ENCODE measurements around the gene DNLZ.

The DNLZ gene

GRCh38 chr9:136374183-136374575 lies 10.6 kb upstream of the DNLZ start:
- no peak for DNase-seq

GRCh38 chr9:136373300-136374182 lies 10.0 kb upstream of the DNLZ start, which contains the start of gene CARD9:
CARD9 (minus strand) TSS chr9:136373669; CDS start chr9:136372078, 1,591 bp downstream.
- no peak for DNase-seq

GRCh38 chr9:136372561-136373299 lies 9.2 kb upstream of the DNLZ start:
- DNase-seq, result no peak

- DNase-seq, result no peak
Observed at GRCh38 chr9:136372006-136372405, 8.5 kb upstream of the DNLZ start.

GRCh38 chr9:136371533-136371880 lies 8.0 kb upstream of the DNLZ start:
- DNase-seq, result no peak

GRCh38 chr9:136370687-136371532 lies 7.4 kb upstream of the DNLZ start:
- DNase-seq, result no peak

- no peak for DNase-seq
Observed at GRCh38 chr9:136370037-136370436, 6.5 kb upstream of the DNLZ start.

GRCh38 chr9:136368190-136368589 lies 4.6 kb upstream of the DNLZ start:
- DNase-seq, result no peak

- DNase-seq, result no peak
Observed at GRCh38 chr9:136367296-136368145, 4.0 kb upstream of the DNLZ start.

- DNase-seq, result no peak
Observed at GRCh38 chr9:136366826-136367225, 3.3 kb upstream of the DNLZ start.

GRCh38 chr9:136365775-136366222 lies 2.3 kb upstream of the DNLZ start:
- no peak for DNase-seq

- no peak for DNase-seq
Observed at GRCh38 chr9:136364942-136365774, 1.6 kb upstream of the DNLZ start.

- no peak for DNase-seq
Observed at GRCh38 chr9:136363949-136364748, 605 bp upstream of the DNLZ start.

GRCh38 chr9:136362450-136362784 lies 1.1 kb downstream of the DNLZ start:
- DNase-seq, result no peak

GRCh38 chr9:136361754-136362449 lies 1.6 kb downstream of the DNLZ start:
- no peak for DNase-seq

GRCh38 chr9:136361047-136361753 lies 2.3 kb downstream of the DNLZ start:
- no peak for DNase-seq

- no peak for DNase-seq
Observed at GRCh38 chr9:136359774-136360718, 3.5 kb downstream of the DNLZ start.

GRCh38 chr9:136358888-136359287 lies 4.7 kb downstream of the DNLZ start:
- DNase-seq, result no peak

Measured in NCI-H526 treated with DMSO at 0.1 percent for 48 hours (cell line).